Suprapubic skin (tissue), 4 donors: ENCODE data around the gene RNASE2.

Source experiments
- POLR2A ChIP-seq, 2 donors: fragments of 450-650 bp; IDR thresholded peaks; one replicate each; pipeline ENCODE4 v1.6.1; 2017; ENCODE audit warnings: antibody characterized with exemption in 2 of 2, mild to moderate bottlenecking in 2 of 2, moderate library complexity in 2 of 2
- POLR2AphosphoS5 ChIP-seq, 3 donors: sonication (generic); formaldehyde crosslinking; IDR thresholded peaks; one replicate each; pipeline ENCODE4 v1.6.1; 2017; ENCODE audit warnings: antibody characterized with exemption in 3 of 3
- TF ChIP-seq, protein P1 (sequence below), 2 donors: fragments of 200-600 bp in 1 of 2; fragments of 450-650 bp in 1 of 2; sonication (generic) in 1 of 2; IDR thresholded peaks; one replicate each; pipeline ENCODE4 v1.5.1; 2016 to 2019; ENCODE audit warnings: antibody characterized with exemption in 2 of 2, mild to moderate bottlenecking in 1 of 2, moderate library complexity in 1 of 2

DNA sequence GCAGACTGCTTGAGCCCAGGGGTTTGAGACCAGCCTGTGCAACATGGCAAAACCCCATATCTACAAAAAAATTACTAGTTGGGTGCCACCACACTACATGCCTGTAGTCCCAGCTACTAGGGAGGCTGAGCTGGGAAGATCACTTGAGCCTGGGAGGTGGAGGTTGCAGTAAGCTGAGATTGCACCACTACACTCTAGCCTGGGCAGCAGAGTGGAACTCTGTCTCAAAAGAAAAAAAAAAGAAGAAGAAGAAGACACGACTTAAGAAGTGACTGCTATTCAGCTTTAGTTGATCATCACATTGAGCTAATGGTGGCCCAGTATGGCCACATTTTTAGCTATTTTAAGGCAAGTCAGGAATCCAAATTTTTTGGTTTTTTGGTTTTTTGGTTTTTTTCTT lies 25.6 kb downstream of the RNASE2 start:
- TF ChIP-seq POLR2A (IDR thresholded peaks at IDR 0.05), result no peak
- TF ChIP-seq, protein P1, sequence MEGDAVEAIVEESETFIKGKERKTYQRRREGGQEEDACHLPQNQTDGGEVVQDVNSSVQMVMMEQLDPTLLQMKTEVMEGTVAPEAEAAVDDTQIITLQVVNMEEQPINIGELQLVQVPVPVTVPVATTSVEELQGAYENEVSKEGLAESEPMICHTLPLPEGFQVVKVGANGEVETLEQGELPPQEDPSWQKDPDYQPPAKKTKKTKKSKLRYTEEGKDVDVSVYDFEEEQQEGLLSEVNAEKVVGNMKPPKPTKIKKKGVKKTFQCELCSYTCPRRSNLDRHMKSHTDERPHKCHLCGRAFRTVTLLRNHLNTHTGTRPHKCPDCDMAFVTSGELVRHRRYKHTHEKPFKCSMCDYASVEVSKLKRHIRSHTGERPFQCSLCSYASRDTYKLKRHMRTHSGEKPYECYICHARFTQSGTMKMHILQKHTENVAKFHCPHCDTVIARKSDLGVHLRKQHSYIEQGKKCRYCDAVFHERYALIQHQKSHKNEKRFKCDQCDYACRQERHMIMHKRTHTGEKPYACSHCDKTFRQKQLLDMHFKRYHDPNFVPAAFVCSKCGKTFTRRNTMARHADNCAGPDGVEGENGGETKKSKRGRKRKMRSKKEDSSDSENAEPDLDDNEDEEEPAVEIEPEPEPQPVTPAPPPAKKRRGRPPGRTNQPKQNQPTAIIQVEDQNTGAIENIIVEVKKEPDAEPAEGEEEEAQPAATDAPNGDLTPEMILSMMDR (IDR thresholded peaks at IDR 0.05), result no peak
- TF ChIP-seq POLR2AphosphoS5 (IDR thresholded peaks at IDR 0.05), result no peak
